Progenitor cell of endocrine pancreas (in vitro differentiated cells): Measurements from ENCODE around the gene CFAP69. TPM values are rescaled to one million over a fixed set of nuclear protein-coding genes. Genes with fewer than 3 reads are reported as not detected.
A peak's percentile ranks its signal among the peaks of the same experiment; 100 is the strongest.
"Not testable (repeated sequence)": the region's sequence is repeated elsewhere in the genome, so short reads cannot be mapped to it uniquely, and the experiment has no call there.

Source experiments
- DNase-seq: peaks from one replicate; pipeline ENCODE4 v3.0.0; 2021; ENCODE audit warnings: low spot score; ENCODE audit not compliant: unreplicated experiment
- H3K27ac Mint-ChIP-seq: 2 replicates; pipeline ENCODE4 v1.8.0; 2021; ENCODE audit warnings: mild to moderate bottlenecking, moderate library complexity, mixed read lengths
- H3K27me3 Mint-ChIP-seq: 2 replicates; pipeline ENCODE4 v1.8.0; 2021; ENCODE audit warnings: mixed read lengths
- H3K36me3 Mint-ChIP-seq: 2 replicates; pipeline ENCODE4 v1.8.0; 2022; ENCODE audit warnings: mixed read lengths; ENCODE audit not compliant: insufficient read depth
- H3K4me1 Mint-ChIP-seq: 2 replicates; pipeline ENCODE4 v1.8.0; 2021; ENCODE audit warnings: low read depth, mixed read lengths
- H3K4me3 Mint-ChIP-seq: 2 replicates; pipeline ENCODE4 v1.8.0; 2021; ENCODE audit warnings: low read depth, mild to moderate bottlenecking, moderate library complexity, mixed read lengths
- H3K9me3 Mint-ChIP-seq: 2 replicates; pipeline ENCODE4 v1.8.0; 2021; ENCODE audit warnings: low read depth, mixed read lengths
- CTCF ChIP-seq: fragments of 200-600 bp; sonication (generic); IDR thresholded peaks from one replicate; pipeline ENCODE4 v1.5.0; 2021; ENCODE audit warnings: antibody characterized with exemption, mild to moderate bottlenecking; ENCODE audit not compliant: unreplicated experiment
- total RNA-seq: library from RNA; stranded (reverse); gene quantifications from 2 replicates; pipeline ENCODE4 v1.2.1, GENCODE V29; 2021

The CFAP69 gene
- total RNA-seq, 1 donor from 2014 or later = 12.4 TPM

DNA sequence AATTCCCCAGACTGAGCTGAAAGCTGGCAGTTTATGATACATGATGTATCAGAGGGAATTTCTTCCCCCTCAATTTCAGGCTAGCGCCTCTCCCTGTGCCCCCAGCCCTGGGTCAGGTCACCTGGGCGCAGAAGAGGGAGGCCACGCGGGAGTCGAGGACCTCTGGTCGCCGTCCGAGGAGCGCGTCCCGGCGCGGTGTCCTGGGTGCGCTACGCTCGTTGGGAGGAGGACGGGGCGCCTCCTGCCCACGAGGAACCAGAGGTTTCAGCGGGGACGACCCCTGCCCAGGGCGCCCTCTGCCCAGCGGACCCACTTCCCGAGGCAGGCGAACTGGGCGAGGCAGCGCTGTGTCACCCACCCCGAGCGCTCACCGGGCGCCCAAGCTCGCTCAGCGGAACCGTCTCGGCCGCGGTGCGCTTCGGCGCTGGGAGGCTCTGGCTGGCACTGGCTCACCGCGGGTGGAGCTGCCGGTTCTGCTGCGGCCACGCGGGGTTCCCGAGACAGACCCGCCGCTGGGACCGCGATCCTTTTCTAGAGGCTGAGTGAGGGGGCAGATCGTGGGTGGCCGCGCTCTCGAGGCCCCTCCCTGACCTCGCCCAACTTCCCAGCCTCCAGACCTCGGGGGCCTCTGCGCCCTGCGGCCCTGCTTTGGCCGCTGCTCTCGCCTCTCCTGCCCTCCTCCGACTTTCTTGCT, 76.0 kb downstream of the CFAP69 start, which contains the start of gene FAM237B:
FAM237B (minus strand) TSS at position 504 of the 694 bp plus-strand sequence. CDS start 1,556 bp downstream, outside the sequence.
- no peaks in the 10 kb centered on the region for H3K36me3 Mint-ChIP-seq
- H3K4me3 Mint-ChIP-seq = peak within 1 kb of the TSS; percentile 59
- H3K27ac Mint-ChIP-seq = no peak within 1 kb of the TSS
- DNase-seq = peak; percentile 29
- TF ChIP-seq CTCF = no peak
- H3K9me3 Mint-ChIP-seq = no peaks in the 10 kb centered on the region
- H3K27me3 Mint-ChIP-seq = peaks cover 71% of the 10 kb centered on the region
- H3K4me1 Mint-ChIP-seq = peaks cover 4% of the 10 kb centered on the region

GRCh38 chr7:90322837-90323236, 77.9 kb downstream of the CFAP69 start:
- H3K27ac Mint-ChIP-seq = no peak overlapping the region
- no peak for DNase-seq
- peaks cover 4% of the 10 kb centered on the region for H3K4me1 Mint-ChIP-seq
- H3K27me3 Mint-ChIP-seq = peaks cover 57% of the 10 kb centered on the region
- no peaks in the 10 kb centered on the region for H3K9me3 Mint-ChIP-seq
- H3K36me3 Mint-ChIP-seq = no peaks in the 10 kb centered on the region
- no peak for TF ChIP-seq CTCF
- H3K4me3 Mint-ChIP-seq = no peak overlapping the region

- Mint-ChIP-seq H3K27ac (no peak overlapping the region), H3K4me1 (peaks cover under 1% of the 10 kb centered on the region), H3K36me3 (no peaks in the 10 kb centered on the region), H3K9me3 (no peaks in the 10 kb centered on the region), H3K27me3 (peaks cover 28% of the 10 kb centered on the region), H3K4me3 (no peak overlapping the region)
- no peak for DNase-seq
- TF ChIP-seq CTCF = no peak
These were observed 81.5 kb downstream of the CFAP69 start for GRCh38 chr7:90326500-90326899.

DNA sequence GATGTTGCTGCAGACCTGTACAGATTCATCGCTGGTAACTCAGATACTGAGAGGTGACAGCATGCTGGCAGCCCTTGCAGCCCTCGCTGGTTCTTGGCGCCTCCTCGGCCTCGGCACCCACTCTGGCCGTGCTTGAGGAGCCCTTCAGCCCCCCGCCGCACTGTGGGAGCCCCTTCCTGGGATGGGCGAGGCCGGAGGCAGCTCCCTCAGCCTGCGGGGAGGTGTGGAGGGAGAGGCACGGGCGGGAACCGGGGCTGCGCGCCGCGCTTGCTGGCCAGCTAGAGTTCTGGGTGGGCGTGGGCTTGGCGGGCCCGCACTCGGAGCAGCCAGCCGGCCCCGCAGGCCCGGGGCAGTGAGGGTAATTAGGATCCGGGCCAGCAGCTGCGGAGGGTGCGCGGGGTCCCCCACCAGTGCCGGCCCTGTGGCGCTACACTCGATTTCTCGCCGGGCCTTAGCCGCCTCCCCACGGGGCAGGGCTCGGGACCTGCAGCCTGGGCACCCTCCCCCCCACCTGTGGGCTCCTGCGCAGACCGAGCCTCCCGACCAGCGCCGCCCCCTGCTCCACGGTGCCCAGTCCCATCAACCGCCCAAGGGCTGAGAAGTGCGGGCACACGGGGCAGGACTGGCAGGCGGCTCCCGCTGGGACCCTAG, 89.3 kb downstream of the CFAP69 start:
- Mint-ChIP-seq H3K36me3 (no peaks in the 10 kb centered on the region), H3K27ac (no peak overlapping the region), H3K27me3 (peaks cover 3% of the 10 kb centered on the region), H3K9me3 (no peaks in the 10 kb centered on the region), H3K4me3 (no peak overlapping the region), H3K4me1 (no peaks in the 10 kb centered on the region)
- no peak for DNase-seq
- TF ChIP-seq CTCF = no peak

DNA sequence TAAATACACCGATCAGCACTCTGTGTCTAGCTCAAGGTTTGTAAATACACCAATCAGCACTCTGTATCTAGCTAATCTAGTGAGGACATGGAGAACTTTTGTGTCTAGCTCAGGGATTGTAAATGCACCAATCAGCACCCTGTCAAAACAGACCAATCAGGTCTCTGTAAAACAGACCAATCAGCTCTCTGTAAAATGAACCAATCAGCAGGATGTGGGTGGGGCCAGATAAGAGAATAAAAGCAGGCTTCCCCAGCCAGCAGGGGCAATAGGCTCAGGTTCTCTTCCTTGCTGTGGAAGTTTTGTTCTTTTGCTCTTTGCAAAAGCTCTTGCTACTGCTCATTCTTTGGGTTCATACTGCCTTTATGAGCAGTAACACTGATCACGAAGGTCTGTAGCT, 90.0 kb downstream of the CFAP69 start:
- not testable (repeated sequence) for H3K27me3 Mint-ChIP-seq, DNase-seq, H3K27ac Mint-ChIP-seq, H3K9me3 Mint-ChIP-seq, H3K4me1 Mint-ChIP-seq, H3K4me3 Mint-ChIP-seq, H3K36me3 Mint-ChIP-seq

- H3K9me3 Mint-ChIP-seq = no peaks in the 10 kb centered on the region
- no peaks in the 10 kb centered on the region for H3K36me3 Mint-ChIP-seq
- H3K4me1 Mint-ChIP-seq = no peaks in the 10 kb centered on the region
- no peak for DNase-seq
- no peak overlapping the region for H3K27ac Mint-ChIP-seq
- TF ChIP-seq CTCF = no peak
- peaks cover 3% of the 10 kb centered on the region for H3K27me3 Mint-ChIP-seq
- H3K4me3 Mint-ChIP-seq = no peak overlapping the region
These were observed 92.1 kb downstream of the CFAP69 start for GRCh38 chr7:90337106-90337505.
